Suppressor macrophage treated with lipopolysaccharide for 4 hours (primary cell): ENCODE measurements around the gene KRTAP10-4.
"Not testable (repeated sequence)": the region's sequence is repeated elsewhere in the genome, so short reads cannot be mapped to it uniquely, and the experiment has no call there.

ENCODE experiments used
- DNase-seq: peaks from one replicate; pipeline ENCODE4 v3.0.0-alpha.2; 2020

Gene KRTAP10-4

GRCh38 chr21:44558329-44558675 is 15.2 kb upstream of the KRTAP10-4 start:
- not testable (repeated sequence) for DNase-seq

GRCh38 chr21:44558695-44559094 is 14.8 kb upstream of the KRTAP10-4 start, which contains the start of gene KRTAP10-3:
KRTAP10-3 (minus strand) TSS chr21:44558795; CDS start chr21:44558715, 80 bp downstream.
- no peak for DNase-seq

- DNase-seq = no peak
Observed at GRCh38 chr21:44564099-44564498, 9.4 kb upstream of the KRTAP10-4 start.

GRCh38 chr21:44564886-44565598 is 8.5 kb upstream of the KRTAP10-4 start:
- peak; percentile 44 for DNase-seq

- DNase-seq = peak; percentile 50
Observed at GRCh38 chr21:44566403-44566802, 7.1 kb upstream of the KRTAP10-4 start.

- no peak for DNase-seq
Observed at GRCh38 chr21:44567481-44568171, 5.9 kb upstream of the KRTAP10-4 start.

GRCh38 chr21:44568261-44568660 is 5.3 kb upstream of the KRTAP10-4 start:
- DNase-seq = no peak

- no peak for DNase-seq
Observed at GRCh38 chr21:44568667-44569556, 4.6 kb upstream of the KRTAP10-4 start.

GRCh38 chr21:44569861-44570517 is 3.5 kb upstream of the KRTAP10-4 start:
- DNase-seq = no peak

GRCh38 chr21:44571296-44571695 is 2.2 kb upstream of the KRTAP10-4 start:
- no peak for DNase-seq

- no peak for DNase-seq
Observed at GRCh38 chr21:44571844-44572782, 1.4 kb upstream of the KRTAP10-4 start.

GRCh38 chr21:44572959-44573583 is 458 bp upstream of the KRTAP10-4 start:
- no peak for DNase-seq

- DNase-seq = no peak
Observed at GRCh38 chr21:44574457-44575306, 1.2 kb downstream of the KRTAP10-4 start.

GRCh38 chr21:44575307-44576024 is 1.9 kb downstream of the KRTAP10-4 start:
- no peak for DNase-seq

- no peak for DNase-seq
Observed at GRCh38 chr21:44576025-44576420, 2.5 kb downstream of the KRTAP10-4 start.

GRCh38 chr21:44578371-44579055 is 5.0 kb downstream of the KRTAP10-4 start:
- DNase-seq = no peak

GRCh38 chr21:44579056-44579832 is 5.7 kb downstream of the KRTAP10-4 start:
- DNase-seq = no peak

GRCh38 chr21:44579833-44580144 is 6.3 kb downstream of the KRTAP10-4 start:
- no peak for DNase-seq
